ENCODE measurements around the gene BLOC1S1.

DNA sequence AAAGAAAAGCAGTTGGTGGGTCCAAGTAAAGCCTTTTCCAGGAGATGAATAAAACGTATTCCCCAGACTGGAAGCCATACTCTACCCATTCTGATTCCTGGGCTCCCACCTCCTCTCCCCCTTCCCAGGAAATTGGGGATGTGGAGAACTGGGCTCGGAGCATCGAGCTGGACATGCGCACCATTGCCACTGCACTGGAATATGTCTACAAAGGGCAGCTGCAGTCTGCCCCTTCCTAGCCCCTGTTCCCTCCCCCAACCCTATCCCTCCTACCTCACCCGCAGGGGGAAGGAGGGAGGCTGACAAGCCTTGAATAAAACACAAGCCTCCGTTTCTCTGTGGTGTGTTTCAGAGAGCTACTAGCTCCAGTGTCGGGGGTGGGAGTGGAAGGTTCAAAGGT is 3.5 kb downstream of the BLOC1S1 start:
- TF ChIP-seq, protein P1, sequence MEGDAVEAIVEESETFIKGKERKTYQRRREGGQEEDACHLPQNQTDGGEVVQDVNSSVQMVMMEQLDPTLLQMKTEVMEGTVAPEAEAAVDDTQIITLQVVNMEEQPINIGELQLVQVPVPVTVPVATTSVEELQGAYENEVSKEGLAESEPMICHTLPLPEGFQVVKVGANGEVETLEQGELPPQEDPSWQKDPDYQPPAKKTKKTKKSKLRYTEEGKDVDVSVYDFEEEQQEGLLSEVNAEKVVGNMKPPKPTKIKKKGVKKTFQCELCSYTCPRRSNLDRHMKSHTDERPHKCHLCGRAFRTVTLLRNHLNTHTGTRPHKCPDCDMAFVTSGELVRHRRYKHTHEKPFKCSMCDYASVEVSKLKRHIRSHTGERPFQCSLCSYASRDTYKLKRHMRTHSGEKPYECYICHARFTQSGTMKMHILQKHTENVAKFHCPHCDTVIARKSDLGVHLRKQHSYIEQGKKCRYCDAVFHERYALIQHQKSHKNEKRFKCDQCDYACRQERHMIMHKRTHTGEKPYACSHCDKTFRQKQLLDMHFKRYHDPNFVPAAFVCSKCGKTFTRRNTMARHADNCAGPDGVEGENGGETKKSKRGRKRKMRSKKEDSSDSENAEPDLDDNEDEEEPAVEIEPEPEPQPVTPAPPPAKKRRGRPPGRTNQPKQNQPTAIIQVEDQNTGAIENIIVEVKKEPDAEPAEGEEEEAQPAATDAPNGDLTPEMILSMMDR (IDR thresholded peaks at IDR 0.05) = no peak
- no peak for TF ChIP-seq POLR2A (IDR thresholded peaks at IDR 0.05)
